Right lobe of liver (tissue), 6 donors: ENCODE results near the gene ATG9B. TPM values are rescaled to one million over a fixed set of nuclear protein-coding genes. Genes with fewer than 3 reads are reported as not detected.
"Not testable (repeated sequence)": the region's sequence is repeated elsewhere in the genome, so short reads cannot be mapped to it uniquely, and the experiment has no call there.

Experiments used
- ATAC-seq, 4 donors: fragments of 200-7000 bp; cut with Tn5 transposase; one replicate each; pipeline ENCODE4 v1.9.1; 2020; ENCODE audit warnings: mild to moderate bottlenecking in 4 of 4, moderate library complexity in 4 of 4
- DNase-seq, 3 donors: peaks; one replicate each; pipeline ENCODE4 v3.0.0-alpha.2; 2020
- H3K27ac ChIP-seq, 3 donors: fragments of 200-600 bp; one replicate each; pipeline ENCODE4 v1.8.0; 2022
- H3K27me3 ChIP-seq, 2 donors: fragments of 200-600 bp; one replicate each; pipeline ENCODE4 v1.8.0; 2022
- H3K36me3 ChIP-seq, 4 donors: fragments of 200-600 bp; sonication (generic) in 1 of 4; one replicate each; pipeline versions ENCODE4 v1.5.1 to v1.8.0; 2017 to 2022; ENCODE audit warnings: control low read depth in 1 of 4
- H3K4me1 ChIP-seq, 4 donors: fragments of 200-600 bp; sonication (generic) in 1 of 4; one replicate each; pipeline versions ENCODE4 v1.5.1 to v1.8.0; 2017 to 2022; ENCODE audit warnings: control low read depth in 1 of 4
- H3K4me3 ChIP-seq, 3 donors: fragments of 200-600 bp; one replicate each; pipeline ENCODE4 v1.8.0; 2022
- H3K9me3 ChIP-seq, 4 donors: fragments of 200-600 bp; sonication (generic) in 1 of 4; one replicate each; pipeline versions ENCODE4 v1.5.1 to v1.8.0; 2017 to 2022; ENCODE audit warnings: control low read depth in 1 of 4
- CTCF ChIP-seq, 4 donors: fragments of 200-600 bp in 3 of 4; fragments of 450-650 bp in 1 of 4; IDR thresholded peaks; one replicate each; pipeline versions ENCODE4 v1.5.1 to v1.8.0; 2016 to 2022; ENCODE audit warnings: antibody characterized with exemption in 4 of 4, mild to moderate bottlenecking in 2 of 4
- POLR2A ChIP-seq: fragments of 450-650 bp; IDR thresholded peaks from one replicate; pipeline ENCODE4 v1.6.1; 2017; ENCODE audit warnings: antibody characterized with exemption, mild to moderate bottlenecking
- WGBS: methylation state at CpG from one replicate; pipeline ENCODE4 v1.1.6; 2018; ENCODE audit warnings: low coverage, low lambda C conversion rate; ENCODE audit not compliant: insufficient coverage; ENCODE audit errors: missing lambda C conversion rate; 5-methylcytosine and 5-hydroxymethylcytosine counted together
- intact Hi-C, 2 donors: fragments of 100-400 bp; cut with DNase I; formaldehyde crosslinking; loops; one replicate each; pipeline versions ENCODE4 v1.11.2 to v1.14.1; 2022
- total RNA-seq, 6 experiments: library from RNA; depleted of rRNA in 2 of 6; stranded (reverse); fragments of >200 nt in 2 of 6; fragmentation: NEBNext Ultra II Directional in 3 of 6; extraction: Animal tissue kit (Norgen Biotek cat#: 25700) in 3 of 6; gene quantifications; one replicate each; pipeline versions ENCODE4 v1.1.0 to v1.2.4, GENCODE V29; 2016 to 2023
- donor health status: DM: no; HTN: yes; CAD: no.
- donor health status: DM: no; HTN: no; CAD: no.
- donor health status: DM: no; HTN: no; CAD: no.
- donor health status: DM: no; HTN: yes; CAD: no.
- donor health status: DM: no; HTN: yes; CAD: no.

ATG9B gene
- total RNA-seq, 6 experiments from 2014 or later, result 0.40 TPM; not detected in 5

- under 1% methylated on average over 30 of the region's 53 CpGs for WGBS
- TF ChIP-seq CTCF (IDR thresholded peaks at IDR 0.05) (peak; percentile 56 to 66 (median 62)), POLR2A (peak; percentile 62)
- DNase-seq, result peak; percentile 96 to 98 (median 98)
- peak; percentile 94 to 97 (median 96) for ATAC-seq
- Histone ChIP-seq H3K36me3 (no peaks in the 10 kb centered on the region), H3K27ac (peak within 1 kb of the TSS in 2 of 3 donors; percentile 46 to 73), H3K9me3 (no peaks in the 10 kb centered on the region), H3K4me1 (no peaks in the 10 kb centered on the region), H3K4me3 (peak within 1 kb of the TSS; percentile 81 to 94 (median 85)), H3K27me3 (no peaks in the 10 kb centered on the region)
- intact Hi-C loops, result no loop called here
These were observed 4.0 kb upstream of the ATG9B start, which contains the start of gene ABCB8 for GRCh38 chr7:151028131-151028947. ABCB8 (plus strand) TSS chr7:151028450; CDS start chr7:151028516, 66 bp downstream.

GRCh38 chr7:151027728-151028130 is 3.4 kb upstream of the ATG9B start:
- ATAC-seq, intact Hi-C loops, DNase-seq, H3K4me1 ChIP-seq, H3K9me3 ChIP-seq, H3K36me3 ChIP-seq, H3K27me3 ChIP-seq: not testable (repeated sequence)
- 8% methylated on average over 15 of the region's 16 CpGs for WGBS
- peak overlapping the region in 1 of 3 donors; percentile 18 for H3K27ac ChIP-seq
- H3K4me3 ChIP-seq, result peak overlapping the region; percentile 81 to 94 (median 85)

GRCh38 chr7:151026771-151027727 is 2.8 kb upstream of the ATG9B start:
- 43% methylated on average over 19 of the region's 19 CpGs for WGBS
- H3K27me3 ChIP-seq, DNase-seq, H3K36me3 ChIP-seq, H3K27ac ChIP-seq, ATAC-seq, intact Hi-C loops, H3K4me1 ChIP-seq, H3K9me3 ChIP-seq: not testable (repeated sequence)
- peak overlapping the region in 2 of 3 donors; percentile 81 to 85 for H3K4me3 ChIP-seq

- no peak for DNase-seq
- TF ChIP-seq CTCF (IDR thresholded peaks at IDR 0.05) (no peak), POLR2A (no peak)
- WGBS, result 66% methylated on average over 3 of the region's 4 CpGs
- no peak for ATAC-seq
- Histone ChIP-seq H3K4me1 (no peaks in the 10 kb centered on the region), H3K36me3 (no peaks in the 10 kb centered on the region), H3K9me3 (no peaks in the 10 kb centered on the region), H3K27me3 (no peaks in the 10 kb centered on the region), H3K27ac (no peak overlapping the region), H3K4me3 (no peak overlapping the region)
- intact Hi-C loops, result no loop called here
These were observed 1.8 kb upstream of the ATG9B start for GRCh38 chr7:151025924-151026671.

- DNase-seq (no peak), ATAC-seq (no peak)
- H3K27me3 ChIP-seq, result peaks cover 0 to 7% of the 10 kb centered on the region in 2 donors
- intact Hi-C loops, result no loop called here
- no peak overlapping the region for H3K27ac ChIP-seq
- no peaks in the 10 kb centered on the region for H3K9me3 ChIP-seq
- peaks cover 0 to 10% (median 0%) of the 10 kb centered on the region in 4 donors for H3K4me1 ChIP-seq
- H3K36me3 ChIP-seq, result no peaks in the 10 kb centered on the region
- no peak overlapping the region for H3K4me3 ChIP-seq
- no peak for TF ChIP-seq CTCF (IDR thresholded peaks at IDR 0.05)
- TF ChIP-seq POLR2A, result no peak
- WGBS, result 69% methylated on average over 4 of the region's 10 CpGs
These were observed 1.1 kb downstream of the ATG9B start for GRCh38 chr7:151023232-151023631.
